SIG-M5 treated with dmso at 0.1 percent for 504 hours (cell line): ENCODE results near the gene LSM10.

ENCODE experiments used
- DNase-seq: peaks from one replicate; lab custom pipeline; 2025; ENCODE audit not compliant: unreplicated experiment; lab: John Stamatoyannopoulos, UW

LSM10 gene

DNA sequence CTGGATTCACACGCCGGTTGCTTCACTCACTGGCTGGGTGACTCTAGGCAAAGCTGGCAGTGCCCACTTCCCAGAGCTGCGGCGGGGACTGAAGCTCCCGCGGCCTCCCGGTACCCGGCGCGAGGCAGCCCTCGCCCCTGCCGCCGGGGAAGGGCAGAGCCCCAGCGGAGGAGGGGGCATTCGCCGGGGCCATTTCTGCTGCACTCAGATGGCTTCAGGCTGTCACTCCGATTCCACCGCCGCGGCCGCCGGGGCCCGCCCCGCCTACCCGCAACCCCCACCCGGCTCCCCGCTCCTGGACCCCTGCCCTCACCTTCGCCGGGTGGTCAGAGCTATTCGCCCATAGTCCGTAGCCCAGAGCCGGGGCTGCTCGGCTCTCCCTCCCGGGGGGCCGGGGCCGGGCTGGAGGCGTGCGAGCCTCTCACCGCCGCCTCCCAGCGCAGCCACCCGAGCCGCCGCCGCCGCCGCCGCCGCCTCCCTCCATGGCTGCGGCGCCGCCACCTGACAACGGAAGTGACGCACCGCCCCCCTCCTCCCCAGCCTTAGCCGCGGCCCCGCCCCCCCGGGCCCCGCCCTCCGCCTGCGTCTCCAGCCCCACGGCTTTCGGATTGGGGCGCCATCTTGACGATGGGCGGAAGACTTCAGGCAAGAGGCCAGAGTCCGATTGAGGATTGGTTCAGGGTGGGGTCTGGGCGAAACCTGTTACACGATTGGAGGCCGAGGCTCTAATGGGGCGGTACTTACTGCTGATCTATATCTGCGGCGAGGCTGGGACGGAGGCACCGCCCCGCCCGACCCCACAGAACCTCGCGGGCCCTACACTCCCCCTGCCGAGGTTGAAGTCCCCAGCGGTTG is 12.1 kb downstream of the LSM10 start, which contains the start of gene STK40:
Gene STK40, minus strand, starts transcription at position 515 of the 855 bp plus-strand sequence. CDS start 24,592 bp downstream, outside the sequence.
- peak; percentile 99 for DNase-seq

DNA sequence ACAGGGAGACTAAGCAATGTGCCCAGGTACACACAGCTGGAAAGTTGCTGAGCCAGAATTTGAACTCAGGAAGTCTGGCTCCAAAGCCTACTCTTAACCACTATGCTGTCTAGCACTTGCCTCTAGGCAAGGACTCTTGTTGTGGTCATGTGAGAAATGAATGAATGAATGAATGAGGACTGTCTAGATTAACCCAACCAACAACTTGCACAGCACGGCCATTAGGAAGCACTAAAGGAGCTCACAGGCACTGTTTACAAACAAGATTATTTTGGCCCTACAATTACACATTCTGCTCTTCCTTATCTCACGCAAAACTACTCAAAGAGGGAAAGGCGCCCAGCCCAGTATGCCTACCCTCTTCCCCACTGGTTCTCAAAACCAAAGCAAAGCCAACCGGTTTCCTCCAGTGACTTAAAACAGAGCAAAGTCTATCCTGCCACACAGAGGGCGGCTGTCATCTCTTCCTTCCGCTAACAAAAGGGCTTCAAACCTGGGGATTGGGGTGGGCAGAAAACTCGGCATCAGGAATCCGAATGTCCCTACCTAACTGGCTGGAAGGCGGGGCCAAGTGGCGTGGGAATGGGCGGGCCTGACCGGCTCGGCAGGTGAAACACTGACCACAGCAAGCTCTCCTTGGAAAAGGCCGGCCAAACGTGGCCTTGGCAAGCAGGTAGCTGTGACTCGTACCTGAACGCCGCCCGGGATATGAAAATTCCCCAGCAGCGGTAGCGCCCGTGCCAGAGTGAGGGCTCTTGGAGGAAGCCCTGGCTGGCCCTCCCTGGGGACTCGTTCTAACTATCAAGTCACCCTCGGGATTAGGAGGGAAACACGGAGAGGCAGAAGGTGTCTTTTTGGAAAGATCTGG is 12.9 kb downstream of the LSM10 start:
- DNase-seq: peak; percentile 38

DNA sequence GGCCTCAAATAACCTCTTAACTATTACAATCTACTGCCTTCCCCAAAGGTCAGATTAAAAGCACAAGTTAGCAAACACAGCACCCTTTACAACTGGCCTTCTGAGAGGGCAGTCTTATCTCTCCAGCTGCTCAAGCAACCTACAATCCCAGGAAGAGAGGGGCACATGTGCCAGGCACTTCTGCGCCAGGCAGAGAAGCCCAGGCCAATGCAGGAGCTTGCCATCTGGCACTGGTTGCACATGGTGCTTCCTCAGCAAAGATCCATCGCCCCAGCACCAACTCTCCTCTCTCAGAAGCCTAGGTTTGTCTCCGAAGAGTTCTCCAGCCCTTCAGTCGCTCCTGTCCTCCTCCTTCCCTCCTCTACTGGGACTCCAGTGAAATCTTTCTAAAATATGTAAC is 14.5 kb downstream of the LSM10 start:
- no peak for DNase-seq

DNA sequence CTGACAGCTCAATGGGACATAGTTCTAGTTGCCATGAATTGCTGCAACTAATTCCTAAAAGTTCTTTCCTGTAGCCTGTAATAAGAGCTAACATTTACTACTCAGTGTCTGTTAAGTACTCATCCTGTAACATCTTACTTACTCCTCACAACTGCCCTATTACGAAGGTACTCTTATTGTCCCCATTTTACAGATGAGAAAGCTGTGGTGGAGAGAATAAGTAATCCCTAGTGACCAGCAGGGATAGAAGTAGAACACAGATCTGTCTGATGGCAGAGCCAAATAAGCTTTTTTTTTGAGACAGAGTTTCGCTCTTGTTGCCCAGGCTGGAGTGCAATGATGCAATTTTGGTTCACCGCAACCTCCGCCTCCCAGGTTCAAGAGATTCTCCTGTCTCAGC is 15.0 kb downstream of the LSM10 start:
- no peak for DNase-seq

DNA sequence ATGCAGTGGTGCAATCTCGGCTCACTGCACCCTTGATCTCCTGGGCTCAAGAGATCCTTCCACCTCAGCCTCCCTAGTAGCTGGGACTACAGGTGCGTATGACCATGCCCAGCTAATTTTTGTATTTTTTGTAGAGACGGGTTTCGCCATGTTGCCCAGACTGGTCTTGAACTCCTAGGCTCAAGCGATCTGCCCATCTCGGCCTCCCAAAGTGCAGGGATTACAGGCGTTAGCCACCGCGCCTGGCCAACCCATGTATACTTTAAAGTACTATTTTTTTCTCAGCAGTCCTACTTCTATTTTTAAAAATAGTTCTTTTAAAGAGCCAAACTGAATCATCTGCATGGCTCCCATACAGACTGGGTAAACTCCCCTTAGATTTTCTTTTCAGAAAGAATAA is 15.5 kb downstream of the LSM10 start:
- no peak for DNase-seq

DNA sequence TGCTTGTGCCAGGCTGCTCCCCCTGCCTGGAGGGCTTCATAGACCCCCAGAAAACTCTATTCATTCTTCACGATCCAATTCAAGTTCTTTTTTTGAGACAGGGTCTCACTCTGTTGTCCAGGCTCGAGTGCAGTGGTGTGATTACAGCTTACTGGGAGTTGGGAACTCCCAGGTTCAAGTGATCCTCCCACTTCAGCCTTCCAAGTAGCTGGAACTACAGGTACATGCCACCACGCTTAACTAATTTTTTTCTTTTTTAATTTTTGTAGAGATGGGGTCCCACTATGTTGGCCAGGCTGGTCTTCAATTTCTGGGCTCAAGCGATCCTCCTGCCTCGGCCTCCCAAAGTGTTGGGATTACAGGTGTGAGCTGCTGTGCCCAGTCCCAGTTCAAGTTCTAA is 16.3 kb downstream of the LSM10 start:
- no peak for DNase-seq

DNA sequence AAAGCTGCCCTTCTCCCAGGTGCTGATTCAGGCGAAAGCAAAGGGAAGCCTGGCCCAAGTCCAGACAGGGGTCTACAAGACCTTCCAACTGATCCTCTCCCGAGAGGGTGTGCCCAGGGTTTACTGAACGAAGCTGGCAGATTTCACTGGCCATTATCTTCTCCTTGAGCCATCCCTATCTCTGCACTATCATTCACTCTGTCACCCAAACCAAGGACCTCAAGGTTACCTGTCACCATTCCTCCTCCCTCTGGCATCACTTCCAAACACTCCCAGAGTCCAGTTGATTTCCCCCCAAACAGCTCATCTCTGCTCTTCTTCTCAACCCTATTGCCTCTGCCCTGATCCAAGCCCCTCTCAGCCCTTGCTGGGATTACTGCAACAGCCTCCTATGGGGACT is 16.9 kb downstream of the LSM10 start:
- DNase-seq: no peak

DNA sequence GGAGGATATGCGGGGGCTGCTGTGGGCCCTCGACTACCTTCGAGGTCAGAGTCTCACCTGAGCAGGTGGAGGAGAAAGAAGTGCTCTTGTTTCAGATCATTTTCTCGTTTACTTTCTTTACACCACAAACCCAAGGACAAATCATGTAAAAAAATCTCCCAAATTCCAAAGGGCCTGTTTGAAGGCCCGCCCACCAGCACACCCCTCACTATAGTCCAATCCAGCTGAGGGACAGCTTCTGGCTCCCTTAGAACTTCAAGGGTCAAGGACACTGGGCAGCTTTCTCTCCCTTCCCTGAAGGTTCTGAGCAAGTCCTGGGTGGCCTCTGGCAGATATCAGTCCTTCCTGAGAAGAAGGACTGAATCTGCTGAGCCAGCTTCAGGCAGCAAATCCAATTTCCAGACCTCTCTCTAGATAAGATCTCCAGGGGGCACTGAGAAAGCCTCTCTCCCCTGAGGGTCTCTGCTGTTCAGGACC is 17.5 kb downstream of the LSM10 start:
- no peak for DNase-seq

DNA sequence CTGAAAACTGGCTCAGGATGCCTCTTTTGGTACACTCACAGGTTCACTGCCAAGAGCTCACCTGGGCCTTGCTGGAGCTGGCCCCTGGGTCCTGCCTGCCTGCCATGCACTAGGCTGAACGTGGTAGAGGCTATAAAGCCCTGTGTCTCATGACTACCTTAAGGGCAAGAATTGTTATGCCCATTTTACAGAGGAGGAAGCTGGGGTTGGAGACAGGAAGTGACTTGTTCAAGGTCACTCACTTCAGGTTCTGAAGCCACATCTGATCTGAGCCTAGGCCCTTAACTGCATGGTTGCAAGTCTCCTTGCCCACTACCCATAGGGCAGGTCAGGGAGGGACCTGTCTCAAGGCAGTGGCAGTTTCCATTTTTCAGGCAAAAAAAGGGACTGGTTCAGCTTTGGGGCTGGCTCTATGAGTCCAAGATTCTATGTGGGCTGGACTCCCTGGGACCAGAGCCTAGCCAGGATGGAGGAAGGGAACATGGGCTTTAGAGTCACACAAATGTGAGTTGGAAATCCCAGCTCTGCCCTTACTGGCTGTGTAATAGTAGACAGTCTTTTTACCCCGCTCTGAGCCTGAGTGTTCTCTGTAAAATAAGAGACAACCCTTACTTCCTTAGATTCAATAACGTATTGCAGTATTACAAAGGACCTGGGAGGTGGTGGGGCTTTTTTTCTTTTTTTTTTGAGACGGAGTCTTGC is 19.8 kb downstream of the LSM10 start:
- no peak for DNase-seq

DNA sequence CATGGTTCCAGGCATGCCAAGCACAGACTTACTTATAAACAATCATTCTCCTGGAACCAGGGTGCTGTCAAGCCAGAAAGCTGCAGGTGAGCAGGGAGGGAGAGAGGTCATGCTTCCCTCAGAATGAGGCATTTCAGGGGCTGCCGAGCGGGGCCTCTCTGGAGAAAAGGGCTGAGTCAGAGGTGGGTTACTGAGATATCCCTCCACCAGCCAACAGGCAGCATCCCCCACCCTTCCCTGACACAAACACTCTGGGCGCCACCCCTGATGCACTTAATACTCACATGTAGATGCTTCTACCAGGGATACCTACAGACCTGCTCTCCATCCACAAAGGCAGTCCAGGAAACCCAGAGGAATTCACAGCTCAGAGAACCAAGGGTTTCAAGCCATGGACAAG is 25.1 kb downstream of the LSM10 start:
- DNase-seq: no peak

DNA sequence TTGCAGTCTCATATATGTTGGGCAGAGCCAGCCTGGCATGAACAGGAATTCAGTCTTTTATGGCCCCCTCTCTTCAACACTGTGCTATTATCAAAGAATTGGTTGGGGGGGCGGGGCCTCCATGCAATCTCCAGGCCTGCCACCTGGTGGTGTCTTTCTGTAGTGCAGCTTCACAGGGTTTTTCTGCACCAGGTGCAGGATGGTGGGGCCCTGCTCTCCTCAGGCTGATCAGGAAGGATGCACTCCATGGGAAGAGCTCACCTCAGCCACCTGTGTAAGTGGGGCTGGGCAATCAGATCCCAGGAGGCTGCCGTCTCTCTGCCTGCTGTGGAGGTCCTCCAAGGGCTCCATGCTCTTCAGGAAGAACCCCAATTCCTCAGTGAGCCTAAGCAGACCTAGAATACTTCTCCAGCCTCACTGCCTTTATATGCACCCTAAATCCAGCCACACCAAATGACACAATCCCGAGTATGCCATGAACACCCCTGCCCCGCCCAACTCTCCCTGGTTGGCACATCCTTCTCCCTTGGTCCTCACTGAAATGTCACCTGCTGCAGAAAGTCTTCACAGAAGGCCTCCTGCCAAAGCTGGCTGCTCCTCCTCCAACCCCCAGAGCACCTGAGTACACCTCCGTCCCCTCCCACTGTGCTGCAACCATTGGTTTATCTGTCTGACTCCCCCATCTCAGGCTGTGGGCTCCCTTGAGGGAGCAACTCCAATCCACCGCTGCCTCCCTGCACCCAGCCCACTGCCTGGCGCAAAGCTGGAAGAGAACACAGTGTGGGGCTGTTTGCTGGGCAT is 28.4 kb downstream of the LSM10 start:
- DNase-seq: peak; percentile 59

DNA sequence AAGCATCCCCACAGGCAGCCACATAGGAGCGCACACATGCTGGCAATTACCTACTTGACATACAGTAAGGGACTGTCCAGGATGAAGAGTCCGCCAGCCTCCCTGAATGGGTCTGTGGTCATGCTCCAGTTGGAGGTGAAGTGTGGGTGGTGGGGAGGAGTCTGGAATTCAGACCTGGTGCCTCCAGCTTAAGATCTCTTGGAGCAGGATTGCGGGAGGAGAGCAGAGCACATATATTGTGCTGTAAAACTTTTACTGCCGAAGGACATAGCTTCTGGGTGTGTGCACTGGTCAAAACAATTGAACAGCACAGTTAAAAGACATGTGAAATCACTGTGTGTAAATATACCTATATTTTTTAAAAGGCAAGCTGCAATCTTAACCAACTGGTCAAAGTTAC is 29.9 kb downstream of the LSM10 start:
- DNase-seq: no peak

DNA sequence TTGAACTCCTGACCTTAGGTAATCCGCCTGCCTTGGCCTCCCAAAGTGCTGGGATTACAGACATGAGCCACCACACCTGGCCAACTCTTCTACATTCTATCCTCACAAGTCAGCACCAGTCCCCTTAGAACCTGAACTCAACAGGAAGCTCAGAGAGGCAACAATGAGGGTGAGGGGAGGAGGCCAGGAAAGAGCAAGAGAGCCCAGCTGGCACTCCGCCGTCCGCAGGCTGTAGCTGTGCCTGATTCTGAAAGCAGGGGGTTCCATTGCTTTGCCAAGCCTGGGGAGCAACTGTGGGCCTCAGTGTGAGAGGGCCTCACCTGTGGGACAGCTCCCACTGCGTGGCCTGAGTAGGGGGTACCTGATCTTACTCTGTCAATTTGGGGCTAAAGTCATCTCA is 30.6 kb downstream of the LSM10 start:
- DNase-seq: no peak

DNA sequence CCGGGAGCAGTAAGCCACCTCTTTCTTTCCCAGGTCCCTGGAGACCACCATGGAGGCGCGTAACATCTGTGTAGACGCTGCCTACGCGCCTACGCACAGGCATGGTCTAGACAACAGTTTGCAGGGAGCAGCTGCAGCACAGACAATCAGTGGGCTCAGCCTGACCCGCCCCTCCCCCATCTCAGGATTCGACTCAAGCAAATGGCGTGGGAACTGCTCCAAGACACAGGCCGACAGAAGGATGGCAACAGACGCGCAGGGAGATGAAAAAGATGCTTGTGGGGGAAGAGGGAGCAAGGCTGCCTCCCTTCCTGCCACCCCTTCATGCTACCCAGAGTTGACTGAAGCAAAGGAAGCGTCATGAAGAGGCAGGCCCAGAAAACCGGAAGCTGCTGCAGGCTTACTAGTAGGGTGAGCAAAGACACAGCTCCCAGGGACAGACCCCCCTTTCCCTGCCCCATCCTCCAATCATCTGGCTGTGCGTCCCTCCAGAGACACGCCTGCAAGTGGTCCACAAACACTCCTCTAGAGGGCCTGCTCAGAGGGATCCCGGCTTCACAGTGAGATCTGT is 31.5 kb downstream of the LSM10 start:
- DNase-seq: no peak

DNA sequence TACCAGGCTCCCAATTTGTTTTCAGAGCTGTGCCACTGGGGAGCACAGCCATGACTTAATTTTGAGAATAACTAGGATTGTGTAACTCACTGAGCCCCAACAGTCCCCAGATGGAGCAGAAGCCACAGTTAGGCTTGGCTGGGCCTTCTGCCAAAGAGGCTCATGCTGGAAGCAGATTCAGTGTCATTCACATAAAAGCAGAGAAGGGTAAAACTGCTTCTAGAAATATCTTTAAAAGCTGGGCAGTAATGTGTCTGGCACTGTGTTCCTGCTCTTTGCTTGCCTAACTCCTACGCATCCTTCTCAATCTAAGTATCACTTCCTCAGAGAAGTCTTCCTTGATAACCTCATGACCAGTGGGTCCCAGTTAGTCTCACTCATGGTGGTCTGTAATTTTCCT is 32.3 kb downstream of the LSM10 start:
- peak; percentile 66 for DNase-seq

DNA sequence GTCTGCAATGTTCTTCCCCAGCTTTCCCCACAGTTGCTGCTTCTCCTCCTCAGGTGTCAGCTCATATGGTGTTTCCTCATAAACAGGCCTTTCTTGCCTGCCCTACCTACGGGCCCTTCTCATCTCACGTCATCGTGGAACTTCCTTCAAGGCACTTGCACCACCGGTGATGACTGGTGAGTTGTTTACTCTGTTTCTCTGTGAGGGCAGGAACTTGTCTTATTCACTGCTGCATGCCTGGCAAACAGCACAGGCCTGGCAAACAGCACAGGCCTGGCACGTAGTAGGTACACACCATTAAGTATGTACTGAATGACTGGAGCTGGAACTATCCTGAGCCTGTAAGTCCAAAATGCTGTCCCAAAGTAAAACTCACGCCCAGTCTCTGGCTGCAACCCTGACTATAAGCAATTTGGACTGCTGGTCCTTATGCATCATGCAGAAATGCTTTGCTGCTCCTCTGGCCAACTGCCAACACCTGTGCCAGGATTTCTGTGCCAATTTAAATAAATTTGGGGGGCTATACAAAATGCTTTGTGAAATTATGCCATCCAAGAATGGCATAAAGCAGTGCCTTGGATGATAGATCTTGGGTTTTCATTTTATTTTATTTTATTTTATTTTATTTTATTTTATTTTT is 37.7 kb downstream of the LSM10 start:
- no peak for DNase-seq

DNA sequence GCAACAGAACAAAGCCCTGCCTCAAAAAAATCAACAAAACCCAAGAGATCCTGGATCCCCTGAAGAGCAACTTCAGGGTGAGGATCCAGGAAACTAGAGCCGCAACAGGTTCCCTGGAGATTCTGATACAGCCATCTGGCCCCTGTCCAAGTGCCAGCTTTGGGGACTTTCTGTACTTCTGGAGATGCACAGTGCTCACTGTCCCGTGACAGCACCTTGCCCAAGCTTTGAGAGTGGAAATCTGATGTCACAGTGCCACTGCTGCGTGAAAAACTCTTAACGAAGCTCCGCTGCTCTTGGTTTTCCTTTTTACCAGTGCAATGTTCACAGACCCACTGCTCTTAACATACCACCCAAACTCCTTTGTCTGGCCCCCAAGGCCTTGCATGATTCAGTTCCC is 38.3 kb downstream of the LSM10 start:
- no peak for DNase-seq

DNA sequence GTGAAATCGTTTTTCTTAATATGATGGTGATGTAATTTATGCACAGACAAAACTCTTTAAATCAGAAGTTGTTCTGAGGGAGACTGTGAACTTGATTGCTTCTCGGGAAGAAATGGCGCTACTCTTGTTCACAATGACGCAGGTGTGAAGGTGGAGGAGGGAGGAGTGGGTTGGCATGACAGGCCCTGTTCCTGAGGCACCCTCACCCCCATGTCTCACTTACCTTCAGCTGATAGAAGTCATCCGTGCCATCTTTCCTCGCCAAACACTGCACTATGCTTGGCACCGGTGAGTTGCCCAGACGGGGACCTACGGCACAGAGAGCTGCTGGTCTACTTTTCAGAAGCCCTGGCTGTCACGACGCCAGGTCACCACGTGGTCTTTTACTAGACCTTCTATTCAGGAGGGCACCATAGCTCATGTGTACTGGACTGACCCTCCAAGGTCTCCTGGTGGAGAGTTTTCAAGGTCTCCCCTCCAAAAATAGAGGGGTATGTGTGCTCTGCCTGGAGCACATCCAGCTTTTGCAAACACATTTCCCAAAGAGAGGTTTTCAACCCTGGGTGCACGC is 39.1 kb downstream of the LSM10 start:
- no peak for DNase-seq

DNA sequence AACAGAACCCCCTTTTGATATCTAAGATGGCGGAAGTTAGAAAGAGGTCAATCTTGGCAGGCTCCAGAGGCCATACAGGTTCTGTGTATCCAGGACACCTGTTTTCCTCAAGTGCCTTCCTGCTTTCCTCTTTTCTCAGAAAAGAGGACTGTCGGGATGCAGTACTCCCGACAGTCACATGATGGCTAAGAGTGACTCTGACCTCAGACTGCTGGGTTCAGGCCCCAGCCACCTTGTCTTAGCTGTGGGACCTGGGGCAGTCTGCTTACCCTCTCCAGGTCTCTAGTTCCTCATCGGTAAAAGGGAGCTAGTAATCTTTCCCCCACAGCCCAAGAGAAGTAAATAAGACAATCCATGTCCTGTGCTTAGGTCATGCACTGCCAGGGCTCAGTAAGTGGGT is 41.9 kb downstream of the LSM10 start:
- DNase-seq: no peak
